GF-D8 (cell line): ENCODE measurements around the gene LAMA1.

Source experiments
- DNase-seq: peaks from one replicate; lab custom pipeline; 2025; lab: John Stamatoyannopoulos, UW

Gene LAMA1

GRCh38 chr18:7112936-7113335 is 4.7 kb downstream of the LAMA1 start:
- no peak for DNase-seq

GRCh38 chr18:7111134-7111533 is 6.5 kb downstream of the LAMA1 start:
- DNase-seq: no peak

- no peak for DNase-seq
These were observed 11.7 kb downstream of the LAMA1 start for GRCh38 chr18:7105943-7106342.

- no peak for DNase-seq
These were observed 12.3 kb downstream of the LAMA1 start for GRCh38 chr18:7105268-7105667.

- DNase-seq: no peak
These were observed 12.9 kb downstream of the LAMA1 start for GRCh38 chr18:7104649-7105048.

GRCh38 chr18:7102131-7102530 is 15.5 kb downstream of the LAMA1 start:
- no peak for DNase-seq

GRCh38 chr18:7096838-7097237 is 20.8 kb downstream of the LAMA1 start:
- DNase-seq: no peak

GRCh38 chr18:7094427-7094826 is 23.2 kb downstream of the LAMA1 start:
- no peak for DNase-seq

GRCh38 chr18:7090771-7091170 is 26.8 kb downstream of the LAMA1 start:
- DNase-seq: no peak

- DNase-seq: no peak
These were observed 28.2 kb downstream of the LAMA1 start for GRCh38 chr18:7089369-7089768.

- DNase-seq: no peak
These were observed 33.2 kb downstream of the LAMA1 start for GRCh38 chr18:7084080-7085065.

- DNase-seq: no peak
These were observed 34.9 kb downstream of the LAMA1 start for GRCh38 chr18:7082671-7083070.

- no peak for DNase-seq
These were observed 38.4 kb downstream of the LAMA1 start for GRCh38 chr18:7079231-7079630.

GRCh38 chr18:7072593-7072992 is 45.0 kb downstream of the LAMA1 start:
- DNase-seq: no peak

GRCh38 chr18:7071600-7071999 is 46.0 kb downstream of the LAMA1 start:
- no peak for DNase-seq

GRCh38 chr18:7070466-7070865 is 47.1 kb downstream of the LAMA1 start:
- DNase-seq: no peak

- no peak for DNase-seq
These were observed 48.6 kb downstream of the LAMA1 start for GRCh38 chr18:7068871-7069590.

- no peak for DNase-seq
These were observed 50.5 kb downstream of the LAMA1 start for GRCh38 chr18:7066965-7067555.

GRCh38 chr18:7065736-7066135 is 51.9 kb downstream of the LAMA1 start:
- no peak for DNase-seq

- DNase-seq: no peak
These were observed 53.3 kb downstream of the LAMA1 start for GRCh38 chr18:7064346-7064745.

- DNase-seq: no peak
These were observed 54.8 kb downstream of the LAMA1 start for GRCh38 chr18:7062811-7063210.

GRCh38 chr18:7062236-7062635 is 55.4 kb downstream of the LAMA1 start:
- DNase-seq: no peak

- no peak for DNase-seq
These were observed 58.3 kb downstream of the LAMA1 start for GRCh38 chr18:7059276-7059675.
